Right atrium auricular region (tissue), 2 donors: Measurements from ENCODE around the gene ANKUB1. TPM values are rescaled to one million over a fixed set of nuclear protein-coding genes. Genes with fewer than 3 reads are reported as not detected.

ENCODE experiments used
- DNase-seq: peaks from one replicate; pipeline ENCODE4 v3.0.0-alpha.2; 2019; ENCODE audit warnings: low spot score
- H3K27ac ChIP-seq, 2 donors: fragments of 200-600 bp; sonication (generic); 1 replicate in 1 of 2; 2 replicates in 1 of 2; pipeline ENCODE4 v1.5.1; 2016 to 2019
- H3K27me3 ChIP-seq, 2 donors: fragments of 200-600 bp; sonication (generic); one replicate each; pipeline versions ENCODE4 v1.5.1 to v1.6.0; 2017 to 2019
- H3K36me3 ChIP-seq: fragments of 200-600 bp; sonication (generic); one replicate; pipeline ENCODE4 v1.5.1; 2016
- H3K4me1 ChIP-seq, 2 donors: fragments of 200-600 bp; sonication (generic); one replicate each; pipeline versions ENCODE4 v1.5.1 to v1.6.0; 2017 to 2019
- H3K4me3 ChIP-seq, 2 donors: fragments of 200-600 bp; sonication (generic); 1 replicate in 1 of 2; 2 replicates in 1 of 2; pipeline ENCODE4 v1.5.1; 2017 to 2019; ENCODE audit warnings: mild to moderate bottlenecking in 1 of 2, moderate library complexity in 1 of 2
- H3K9me3 ChIP-seq, 2 donors: fragments of 200-600 bp; sonication (generic); one replicate each; pipeline ENCODE4 v1.5.1; 2019
- CTCF ChIP-seq, 2 donors: fragments of 200-600 bp; sonication (generic); IDR thresholded peaks; one replicate each; pipeline ENCODE4 v1.5.1; 2019; ENCODE audit warnings: antibody characterized with exemption in 2 of 2
- total RNA-seq, 2 donors: library from RNA; depleted of rRNA; stranded (reverse); fragments of >200 nt; gene quantifications; one replicate each; pipeline ENCODE4 v1.1.0, GENCODE V29; 2016

Gene ANKUB1
- total RNA-seq, 2 donors from 2014 or later: not detected

GRCh38 chr3:149732234-149732633, 60.1 kb downstream of the ANKUB1 start:
- no peaks in the 10 kb centered on the region for H3K4me1 ChIP-seq
- no peak for DNase-seq
- no peak overlapping the region for H3K4me3 ChIP-seq
- no peak overlapping the region for H3K27ac ChIP-seq
- no peaks in the 10 kb centered on the region for H3K9me3 ChIP-seq
- no peak for TF ChIP-seq CTCF (IDR thresholded peaks at IDR 0.05)
- no peaks in the 10 kb centered on the region for H3K27me3 ChIP-seq
- H3K36me3 ChIP-seq: no peaks in the 10 kb centered on the region

- Histone ChIP-seq H3K4me1 (no peaks in the 10 kb centered on the region), H3K27me3 (no peaks in the 10 kb centered on the region), H3K36me3 (no peaks in the 10 kb centered on the region), H3K4me3 (no peak overlapping the region), H3K27ac (no peak overlapping the region), H3K9me3 (no peaks in the 10 kb centered on the region)
- DNase-seq: no peak
- TF ChIP-seq CTCF (IDR thresholded peaks at IDR 0.05): no peak
Measured at GRCh38 chr3:149727656-149728055, 64.7 kb downstream of the ANKUB1 start.

GRCh38 chr3:149726716-149727407, 65.5 kb downstream of the ANKUB1 start:
- no peak for DNase-seq
- Histone ChIP-seq H3K9me3 (no peaks in the 10 kb centered on the region), H3K36me3 (no peaks in the 10 kb centered on the region), H3K27ac (no peak overlapping the region), H3K4me1 (no peaks in the 10 kb centered on the region), H3K4me3 (no peak overlapping the region), H3K27me3 (no peaks in the 10 kb centered on the region)
- TF ChIP-seq CTCF (IDR thresholded peaks at IDR 0.05): no peak

GRCh38 chr3:149723781-149724180, 68.6 kb downstream of the ANKUB1 start:
- H3K9me3 ChIP-seq: peaks cover 0 to 11% of the 10 kb centered on the region in 2 donors
- H3K4me1 ChIP-seq: no peaks in the 10 kb centered on the region
- no peaks in the 10 kb centered on the region for H3K36me3 ChIP-seq
- no peak for TF ChIP-seq CTCF (IDR thresholded peaks at IDR 0.05)
- DNase-seq: no peak
- no peak overlapping the region for H3K27ac ChIP-seq
- no peak overlapping the region for H3K4me3 ChIP-seq
- no peaks in the 10 kb centered on the region for H3K27me3 ChIP-seq

- H3K27ac ChIP-seq: no peak overlapping the region
- DNase-seq: no peak
- H3K36me3 ChIP-seq: no peaks in the 10 kb centered on the region
- H3K4me1 ChIP-seq: no peaks in the 10 kb centered on the region
- no peak overlapping the region for H3K4me3 ChIP-seq
- peaks cover 0 to 11% of the 10 kb centered on the region in 2 donors for H3K9me3 ChIP-seq
- TF ChIP-seq CTCF (IDR thresholded peaks at IDR 0.05): no peak
- H3K27me3 ChIP-seq: no peaks in the 10 kb centered on the region
Measured at GRCh38 chr3:149720918-149721317, 71.4 kb downstream of the ANKUB1 start.
